NB4 (cell line): ENCODE measurements around the gene PIK3R3.

ENCODE experiments used
- POLR2A ChIP-seq: IDR thresholded peaks from 2 replicates; pipeline ENCODE4 v1.6.1; 2011; ENCODE audit warnings: mild to moderate bottlenecking; ENCODE audit not compliant: insufficient read length; ENCODE audit errors: extremely low read depth
- TF ChIP-seq, protein P1 (sequence below): IDR thresholded peaks from one replicate; pipeline ENCODE4 v1.5.1; 2012; ENCODE audit warnings: low read depth, low read length

DNA sequence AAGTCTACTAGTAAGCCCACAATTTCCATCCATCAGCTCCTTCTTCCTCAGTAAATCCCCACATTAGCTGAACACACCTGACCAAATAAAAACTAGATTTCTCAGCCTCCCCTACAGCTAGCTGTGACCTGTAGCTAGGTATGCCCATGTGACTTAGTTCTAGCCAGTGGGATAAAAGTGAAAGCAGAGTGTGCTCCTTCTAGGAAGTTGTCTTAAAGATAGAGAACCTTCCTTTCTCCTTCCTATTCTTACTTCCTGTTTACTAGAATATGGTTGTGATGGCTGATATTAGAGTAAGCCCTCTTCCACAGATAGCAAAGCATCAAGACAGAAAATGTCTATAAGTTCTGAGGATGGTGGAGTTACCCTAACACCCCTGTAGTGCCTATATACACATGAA is 67.0 kb downstream of the PIK3R3 start:
- TF ChIP-seq, protein P1, sequence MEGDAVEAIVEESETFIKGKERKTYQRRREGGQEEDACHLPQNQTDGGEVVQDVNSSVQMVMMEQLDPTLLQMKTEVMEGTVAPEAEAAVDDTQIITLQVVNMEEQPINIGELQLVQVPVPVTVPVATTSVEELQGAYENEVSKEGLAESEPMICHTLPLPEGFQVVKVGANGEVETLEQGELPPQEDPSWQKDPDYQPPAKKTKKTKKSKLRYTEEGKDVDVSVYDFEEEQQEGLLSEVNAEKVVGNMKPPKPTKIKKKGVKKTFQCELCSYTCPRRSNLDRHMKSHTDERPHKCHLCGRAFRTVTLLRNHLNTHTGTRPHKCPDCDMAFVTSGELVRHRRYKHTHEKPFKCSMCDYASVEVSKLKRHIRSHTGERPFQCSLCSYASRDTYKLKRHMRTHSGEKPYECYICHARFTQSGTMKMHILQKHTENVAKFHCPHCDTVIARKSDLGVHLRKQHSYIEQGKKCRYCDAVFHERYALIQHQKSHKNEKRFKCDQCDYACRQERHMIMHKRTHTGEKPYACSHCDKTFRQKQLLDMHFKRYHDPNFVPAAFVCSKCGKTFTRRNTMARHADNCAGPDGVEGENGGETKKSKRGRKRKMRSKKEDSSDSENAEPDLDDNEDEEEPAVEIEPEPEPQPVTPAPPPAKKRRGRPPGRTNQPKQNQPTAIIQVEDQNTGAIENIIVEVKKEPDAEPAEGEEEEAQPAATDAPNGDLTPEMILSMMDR: no peak
- no peak for TF ChIP-seq POLR2A
